SH-SY5Y (cell line): ENCODE data around the gene GLDC.

Experiments used
- GATA2 ChIP-seq: IDR thresholded peaks from 2 replicates; pipeline ENCODE4 v1.6.1; 2011; ENCODE audit warnings: mild to moderate bottlenecking, low read depth, low read length
- GATA3 ChIP-seq: IDR thresholded peaks from 2 replicates; pipeline ENCODE4 v1.6.1; 2011; ENCODE audit warnings: low read depth, mild to moderate bottlenecking, low read length, moderate library complexity

DNA sequence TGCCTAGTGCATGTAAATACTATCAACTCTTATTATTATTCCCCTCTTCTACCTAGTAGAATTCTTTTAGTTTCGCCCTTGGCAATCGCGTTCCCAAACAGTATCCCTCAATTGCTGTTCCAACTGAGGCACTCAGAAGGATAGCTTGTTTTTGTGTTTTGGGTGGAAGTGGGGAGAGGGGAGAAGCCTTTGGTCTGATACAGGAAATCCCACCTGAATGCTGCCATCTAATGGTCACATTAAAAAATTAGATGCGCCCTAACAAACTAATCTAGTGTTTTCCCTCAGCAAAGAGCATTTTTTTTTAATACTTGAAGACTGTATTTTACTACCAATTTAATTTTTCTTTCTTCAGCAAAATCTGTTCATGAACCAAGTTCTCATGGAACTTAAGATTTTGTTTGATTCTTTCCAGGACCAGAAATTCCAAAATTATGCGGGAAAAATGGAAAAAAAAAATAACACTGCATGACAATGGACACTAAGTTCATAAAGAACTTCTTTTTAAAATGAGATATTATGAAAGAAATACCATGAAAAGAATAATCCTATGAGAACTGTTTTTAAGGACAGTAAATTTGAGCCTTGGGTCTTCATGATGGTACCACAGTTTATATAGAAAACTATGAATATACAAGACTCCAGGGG, 22.2 kb upstream of the GLDC start:
- TF ChIP-seq GATA2 = no peak
- no peak for TF ChIP-seq GATA3
